Measurements from ENCODE around the gene ARHGEF28.

The ARHGEF28 gene

DNA sequence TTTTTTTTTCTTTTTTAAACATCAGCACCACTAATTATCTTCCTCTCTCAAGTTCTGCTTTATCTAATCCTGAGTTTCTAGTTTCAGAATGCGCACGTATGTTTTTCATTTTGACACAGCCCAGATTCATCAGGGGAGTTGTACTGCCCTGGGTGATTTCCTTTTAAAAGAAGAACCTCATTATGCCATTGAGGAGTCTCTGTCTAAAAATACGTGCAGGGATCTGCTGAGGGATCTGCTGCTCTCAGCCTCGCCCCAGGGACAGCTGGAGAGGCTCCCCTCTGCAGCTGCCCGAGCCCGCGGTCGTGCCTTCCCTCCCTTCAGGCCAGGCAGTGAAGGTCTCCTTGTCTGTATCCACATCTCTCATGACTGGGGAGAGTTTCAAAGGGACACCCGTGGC, 273.1 kb downstream of the ARHGEF28 start:
- no peak for DNase-seq (ENCODE audit: low read depth in 2 of 2)

DNA sequence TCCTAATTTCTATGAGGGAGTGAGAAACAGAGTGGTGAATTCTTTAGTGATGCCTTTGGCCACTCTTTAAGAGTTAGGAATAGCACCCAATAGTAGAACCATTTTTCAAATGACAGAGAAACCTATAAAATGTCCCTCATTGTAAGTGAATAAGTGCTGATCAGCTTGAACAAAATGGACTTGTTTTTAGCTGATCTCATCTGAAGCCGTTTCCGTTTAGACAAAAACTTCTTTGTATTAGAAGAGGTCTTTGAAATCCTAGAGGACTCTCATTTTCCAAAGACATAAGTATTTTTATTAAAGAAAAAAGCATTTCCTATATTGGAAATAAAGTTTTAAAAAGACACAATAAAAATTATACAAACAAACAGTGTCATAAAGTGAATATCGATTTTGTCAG, 273.9 kb downstream of the ARHGEF28 start:
- no peak for DNase-seq (ENCODE audit: low read depth in 2 of 2)

DNA sequence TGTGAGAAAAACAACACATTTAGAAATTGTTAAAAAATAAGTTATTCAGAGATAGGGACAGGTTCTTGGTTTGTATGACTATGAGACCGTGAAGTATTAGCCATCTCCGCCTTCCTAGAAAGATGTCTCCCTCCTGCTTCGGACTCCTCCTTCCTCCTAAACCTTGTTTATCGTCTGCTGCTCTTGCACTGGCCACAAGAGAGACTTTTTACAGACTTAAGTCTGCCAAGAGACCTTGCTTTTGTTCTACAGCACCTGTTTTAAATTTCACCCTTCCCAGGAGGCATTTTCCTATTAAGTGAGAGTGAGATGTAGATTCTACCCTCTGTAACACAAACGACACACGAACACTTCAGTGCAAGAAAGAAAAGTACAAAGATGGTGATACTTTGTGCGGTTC, 274.6 kb downstream of the ARHGEF28 start:
- DNase-seq (ENCODE audit: low read depth in 2 of 2), result no peak

DNA sequence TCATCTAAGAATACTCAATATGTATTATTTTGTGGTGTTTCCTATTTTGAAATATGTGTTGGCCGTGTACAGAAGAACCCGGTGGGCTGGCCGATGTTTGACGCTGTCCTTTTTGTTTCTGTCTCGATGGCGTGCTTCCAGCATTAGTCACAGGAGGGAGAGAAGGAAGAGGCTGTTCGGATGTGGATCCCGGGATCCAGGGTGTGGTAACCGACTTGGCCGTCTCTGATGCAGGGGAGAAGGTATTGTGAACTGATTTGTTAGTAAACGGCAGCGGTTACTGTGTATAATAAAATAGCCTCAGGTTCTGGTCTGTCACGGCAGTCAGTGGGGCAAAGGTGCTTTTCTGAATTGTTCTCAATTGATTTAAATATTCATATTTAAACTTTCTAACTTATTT, 275.0 kb downstream of the ARHGEF28 start:
- DNase-seq (ENCODE audit: low read depth in 2 of 2), result no peak

DNA sequence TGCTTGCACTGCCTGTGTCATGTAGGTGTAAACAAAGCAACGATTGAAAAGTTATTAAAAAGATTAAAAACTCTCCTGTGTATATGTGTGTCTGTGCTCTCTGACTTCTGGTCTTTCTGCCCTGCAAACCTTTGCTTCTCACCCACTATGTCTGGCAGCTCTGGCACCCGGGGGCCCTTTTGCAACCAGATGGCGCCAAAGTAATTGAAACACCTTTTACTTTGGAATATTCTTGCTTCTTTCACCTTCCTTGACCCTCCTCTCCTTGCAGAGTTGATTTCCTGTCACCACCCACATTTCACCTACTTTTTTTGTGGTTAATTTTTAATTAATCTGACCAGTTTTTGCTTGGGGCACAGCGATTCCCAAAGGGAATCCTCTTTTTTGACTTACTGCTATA, 275.5 kb downstream of the ARHGEF28 start:
- DNase-seq (ENCODE audit: low read depth in 2 of 2), result no peak

DNA sequence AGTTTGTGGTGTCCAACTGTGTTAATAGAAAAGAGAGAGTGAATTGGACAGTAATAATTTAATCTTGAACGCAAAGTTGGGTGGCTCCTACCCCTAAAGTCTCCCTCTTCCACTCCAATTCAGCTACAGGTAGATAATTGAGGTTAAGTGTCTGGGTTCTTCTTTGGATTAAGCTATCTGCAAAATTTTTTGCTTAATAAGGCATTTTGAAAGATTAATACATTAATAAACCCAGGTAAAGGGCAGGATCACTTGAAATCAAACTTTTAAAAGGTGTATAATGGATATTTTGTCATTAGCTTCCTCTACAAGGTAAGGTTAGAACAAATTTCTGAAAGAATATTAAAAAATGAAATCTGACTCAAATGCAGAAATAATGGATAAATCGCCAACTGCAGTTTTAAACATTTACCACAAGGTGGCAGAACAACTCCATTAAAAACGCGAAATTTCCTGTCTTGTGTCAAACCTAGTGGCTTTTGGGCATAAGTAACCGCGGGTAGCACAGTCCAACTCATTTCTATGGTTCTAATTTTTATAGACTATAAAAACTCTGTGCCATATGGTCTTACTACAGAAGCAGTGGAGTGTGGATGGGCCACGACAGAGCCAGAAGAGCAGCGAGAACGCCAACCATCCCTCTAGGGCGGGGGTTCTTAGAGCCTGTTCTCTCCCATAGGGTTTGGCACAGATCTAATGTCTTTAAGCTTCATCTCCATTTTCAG, 276.5 kb downstream of the ARHGEF28 start:
- DNase-seq (ENCODE audit: low read depth in 2 of 2), result no peak

DNA sequence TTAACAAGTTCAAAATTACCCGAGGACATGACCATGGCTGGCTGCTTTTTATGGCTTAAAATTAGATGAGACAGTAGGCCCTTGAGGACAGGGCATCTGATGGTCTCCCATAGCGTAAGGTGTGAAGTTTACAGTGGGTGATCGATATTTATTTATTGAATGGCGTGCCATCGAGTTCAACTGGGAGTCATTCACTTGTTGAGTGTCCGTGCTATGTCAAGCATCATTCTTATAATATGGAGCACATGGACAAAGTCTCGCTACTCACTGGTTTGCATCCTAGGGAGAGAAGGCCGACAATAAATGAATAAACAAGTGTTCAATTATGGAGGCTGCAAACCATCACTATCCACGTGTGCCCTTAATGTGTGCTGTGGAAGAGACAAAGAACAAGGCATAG, 277.2 kb downstream of the ARHGEF28 start:
- DNase-seq (ENCODE audit: low read depth in 2 of 2), result no peak

DNA sequence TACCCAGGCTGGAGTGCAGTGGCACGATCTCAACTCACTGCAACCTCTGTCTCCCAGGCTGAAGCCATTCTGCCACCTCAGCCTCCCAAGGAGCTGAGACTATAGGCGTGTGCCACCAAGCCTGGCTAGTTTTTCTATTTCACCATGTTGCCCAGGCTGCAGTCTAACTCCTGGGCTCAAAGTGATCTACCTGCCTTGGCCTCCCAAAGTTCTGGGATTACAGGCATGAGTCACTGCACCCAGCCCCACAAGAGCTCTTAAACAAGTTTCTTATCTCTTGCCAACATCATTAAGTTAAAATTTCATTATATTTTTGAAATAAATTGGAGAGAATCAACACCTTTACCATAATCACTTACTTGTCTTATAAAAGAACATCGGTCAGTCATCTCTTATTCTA, 280.3 kb downstream of the ARHGEF28 start:
- no peak for DNase-seq (ENCODE audit: low read depth in 2 of 2)

DNA sequence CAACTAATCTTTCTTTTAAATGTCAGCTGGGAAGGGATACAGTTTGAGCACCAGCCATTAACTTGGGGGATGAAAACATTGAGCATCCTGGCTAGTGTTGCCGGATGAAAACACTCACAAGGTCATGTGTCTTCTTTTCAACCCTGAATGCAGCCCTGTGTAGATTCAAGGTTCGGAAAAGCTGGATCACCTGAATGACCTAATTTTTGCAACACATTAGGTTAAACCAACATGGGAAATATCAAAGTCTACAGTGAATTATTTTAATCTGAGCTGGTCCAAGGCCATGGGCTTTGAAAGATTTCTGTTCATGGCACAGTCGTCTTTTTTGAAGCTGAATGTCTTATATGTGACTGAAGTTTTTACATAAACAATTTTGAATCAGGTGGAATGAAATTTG, 281.2 kb downstream of the ARHGEF28 start:
- DNase-seq (ENCODE audit: low read depth in 2 of 2), result no peak

DNA sequence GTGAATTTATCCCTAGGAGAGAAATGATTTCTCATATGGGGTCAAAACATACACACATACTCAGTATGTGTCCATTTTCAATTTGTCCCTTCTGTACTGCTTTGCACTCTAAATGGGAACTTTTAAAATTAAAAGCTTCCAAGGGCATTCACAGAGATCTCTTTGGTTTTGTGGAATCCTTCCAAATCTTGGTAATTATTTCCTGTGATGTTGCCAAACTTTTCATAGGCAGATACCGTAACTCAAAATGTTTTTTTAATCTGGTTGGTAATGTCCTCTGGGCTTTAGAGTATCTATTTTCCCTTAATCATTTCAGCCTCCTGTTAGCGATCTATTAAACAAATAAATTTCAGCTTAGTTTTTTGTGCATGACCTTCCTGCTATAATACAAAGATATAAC, 282.4 kb downstream of the ARHGEF28 start:
- DNase-seq (ENCODE audit: low read depth in 2 of 2), result no peak

DNA sequence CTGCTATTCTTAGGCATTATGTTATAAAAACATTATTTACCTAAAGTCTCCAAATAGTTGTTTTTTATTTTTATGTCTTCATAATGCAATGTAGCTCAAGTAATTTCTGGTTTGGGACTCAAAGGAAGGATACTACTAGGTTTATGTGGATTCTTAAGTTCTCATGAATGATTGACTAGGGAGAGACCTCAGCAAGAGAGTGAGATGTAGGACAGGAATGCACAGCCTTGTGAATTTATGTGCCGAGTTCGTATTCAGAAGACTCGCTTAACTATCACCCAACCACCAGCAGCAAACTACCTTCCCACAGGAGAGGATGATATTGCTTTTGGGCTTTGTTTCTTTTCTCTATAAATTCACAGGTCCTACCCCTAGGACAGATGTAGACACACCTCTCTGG, 282.9 kb downstream of the ARHGEF28 start:
- DNase-seq (ENCODE audit: low read depth in 2 of 2), result no peak

DNA sequence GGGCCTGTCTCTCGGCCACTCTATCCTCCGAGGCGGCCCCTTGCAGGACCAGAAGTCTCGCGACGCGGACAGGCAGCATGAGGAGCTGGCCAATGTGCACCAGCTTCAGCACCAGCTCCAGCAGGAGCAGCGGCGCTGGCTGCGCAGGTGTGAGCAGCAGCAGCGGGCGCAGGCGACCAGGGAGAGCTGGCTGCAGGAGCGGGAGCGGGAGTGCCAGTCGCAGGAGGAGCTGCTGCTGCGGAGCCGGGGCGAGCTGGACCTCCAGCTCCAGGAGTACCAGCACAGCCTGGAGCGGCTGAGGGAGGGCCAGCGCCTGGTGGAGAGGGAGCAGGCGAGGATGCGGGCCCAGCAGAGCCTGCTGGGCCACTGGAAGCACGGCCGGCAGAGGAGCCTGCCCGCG, 283.5 kb downstream of the ARHGEF28 start:
- no peak for DNase-seq (ENCODE audit: low read depth in 2 of 2)

DNA sequence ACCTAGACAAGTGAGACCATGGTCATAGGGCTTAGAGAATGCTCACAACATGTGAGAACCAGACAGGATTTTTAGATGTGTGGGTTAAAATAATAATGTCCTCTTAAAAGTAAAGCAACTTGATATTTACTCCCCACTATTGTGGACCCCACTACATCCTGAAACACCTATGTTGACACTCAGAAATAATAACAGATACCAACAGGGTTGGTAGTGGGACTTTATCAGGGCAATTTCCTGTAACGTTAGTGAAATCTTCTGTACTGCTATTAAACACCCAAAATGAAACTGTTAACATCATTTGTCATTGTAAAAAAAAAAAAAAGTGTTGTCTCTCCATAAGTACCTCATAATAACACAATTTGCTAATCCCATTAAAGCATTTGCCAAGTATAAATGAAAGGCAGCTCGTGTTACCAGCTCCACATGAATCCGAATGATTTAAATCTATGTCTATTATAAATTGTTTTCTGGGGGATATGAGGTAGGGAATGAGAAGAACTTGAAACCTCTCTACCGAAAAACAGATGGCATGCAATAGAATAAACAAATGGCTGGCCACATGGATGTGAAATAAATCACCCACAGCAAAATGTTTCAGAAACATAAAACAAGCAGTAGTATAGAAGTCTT, 285.9 kb downstream of the ARHGEF28 start:
- no peak for DNase-seq (ENCODE audit: low read depth in 2 of 2)

DNA sequence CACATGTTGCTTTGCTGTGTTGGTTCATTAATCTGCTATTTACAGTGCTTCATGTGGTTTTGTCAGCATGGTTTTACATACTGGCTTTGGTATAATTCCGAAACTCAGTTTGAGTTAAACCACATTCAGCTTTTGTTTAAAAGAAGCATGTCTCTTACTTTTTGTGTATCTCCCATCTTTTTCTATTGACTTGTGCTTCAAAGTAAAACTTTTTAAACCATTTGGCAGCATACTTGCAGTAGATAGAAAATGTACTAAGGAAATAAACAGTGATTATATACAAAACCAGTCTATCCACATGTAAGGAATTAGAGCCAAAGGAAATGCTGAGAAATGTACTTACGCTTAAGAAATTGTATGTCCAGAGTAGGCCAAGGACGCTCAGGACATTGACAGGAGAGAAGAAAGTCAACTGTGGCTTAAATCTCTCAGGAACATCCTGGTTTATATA, 286.9 kb downstream of the ARHGEF28 start:
- DNase-seq (ENCODE audit: low read depth in 2 of 2), result no peak

DNA sequence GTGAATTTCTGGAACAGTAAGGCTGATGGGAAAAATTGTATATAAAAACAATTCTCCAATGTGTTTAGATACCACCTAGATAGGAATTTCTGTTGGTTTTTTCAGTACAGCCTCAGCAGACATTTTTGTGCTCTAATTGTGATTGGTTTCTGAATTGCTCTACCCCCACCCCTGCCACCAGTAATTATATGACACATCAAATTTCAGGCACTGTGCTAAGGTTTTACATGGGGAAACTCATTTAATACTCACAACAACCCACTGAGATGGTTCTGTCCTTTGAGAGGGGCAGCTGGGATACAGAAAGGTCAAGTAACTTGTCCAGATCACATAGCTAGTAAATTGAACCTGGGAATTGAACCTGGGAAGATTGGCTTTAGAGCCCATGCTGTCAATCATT, 288.0 kb downstream of the ARHGEF28 start:
- DNase-seq (ENCODE audit: low read depth in 2 of 2), result no peak

DNA sequence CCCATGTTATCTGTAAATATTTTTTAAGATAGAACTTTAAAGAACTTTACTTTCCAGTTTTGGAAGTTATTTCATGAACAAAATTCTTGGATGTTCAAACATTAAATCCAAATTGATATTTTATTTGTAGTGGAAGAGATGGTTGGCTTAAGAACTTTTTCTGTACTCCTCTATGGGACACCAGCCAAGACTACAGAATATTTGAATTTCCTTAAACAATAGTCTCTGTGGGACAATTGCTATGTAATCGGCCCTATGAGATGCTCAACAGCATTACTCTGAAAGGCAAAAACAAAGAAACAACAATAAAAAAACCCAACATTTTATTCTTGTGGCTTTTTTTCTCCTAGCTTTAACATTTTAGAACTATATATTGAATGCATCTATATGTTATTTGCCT, 289.3 kb downstream of the ARHGEF28 start:
- no peak for DNase-seq (ENCODE audit: low read depth in 2 of 2)

DNA sequence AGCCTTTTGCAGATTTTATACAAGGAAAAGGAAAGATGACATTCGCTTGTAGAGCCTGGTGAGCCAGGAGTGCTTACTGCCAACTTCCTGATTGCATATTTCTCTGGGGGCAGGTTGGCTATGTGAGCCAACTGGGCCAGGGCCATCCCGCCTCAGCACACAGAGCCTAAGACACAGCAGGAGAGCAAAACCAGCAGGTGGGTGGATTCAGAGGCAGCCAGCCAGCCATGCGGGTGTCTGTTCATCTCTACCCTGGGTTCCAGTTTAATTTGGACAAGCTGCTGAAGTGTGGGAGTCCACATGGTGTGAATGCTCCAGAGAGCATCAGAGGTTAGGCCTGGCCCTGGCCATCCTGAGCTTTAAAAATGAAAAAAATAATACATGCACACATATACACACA, 291.4 kb downstream of the ARHGEF28 start:
- no peak for DNase-seq (ENCODE audit: low read depth in 2 of 2)

DNA sequence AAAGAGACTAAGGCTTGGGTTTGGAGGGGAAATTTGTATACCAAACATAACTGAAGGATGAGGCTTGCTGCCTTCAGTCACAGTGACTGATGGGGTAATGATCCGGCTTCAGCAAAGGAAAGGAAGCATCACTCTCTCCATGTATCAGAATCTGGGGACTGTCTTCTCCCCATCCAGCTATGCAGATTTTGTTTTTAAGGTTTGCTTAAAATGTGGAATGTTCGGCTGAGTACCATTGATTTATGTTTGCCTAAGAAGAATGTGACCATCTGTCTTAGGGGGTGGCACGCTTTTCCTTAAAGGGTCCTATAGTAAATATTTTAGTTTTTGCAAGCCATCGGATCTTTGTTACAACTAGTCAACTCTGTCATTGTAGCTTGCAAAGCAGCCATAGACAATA, 291.9 kb downstream of the ARHGEF28 start:
- DNase-seq (ENCODE audit: low read depth in 2 of 2), result no peak

DNA sequence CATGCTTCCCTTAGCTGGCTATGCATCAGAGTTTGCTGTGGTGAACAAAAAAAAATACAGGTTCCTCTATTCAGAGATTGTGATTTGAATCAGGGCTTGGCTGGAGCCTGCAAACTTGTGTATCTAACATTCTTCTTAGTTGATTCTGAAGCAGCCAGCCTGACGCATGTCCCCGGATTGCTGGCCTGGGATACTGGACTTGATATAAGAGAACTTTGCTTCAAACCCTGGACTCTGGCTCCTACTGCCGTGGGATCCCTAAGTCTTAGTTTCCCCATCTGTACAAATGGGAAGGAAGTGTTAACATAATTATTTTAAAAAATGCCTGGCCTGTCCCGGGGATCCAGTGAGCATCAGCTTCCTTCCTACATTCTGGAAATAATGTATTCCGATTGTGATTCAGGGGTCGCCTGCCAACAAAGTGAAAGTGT, 292.8 kb downstream of the ARHGEF28 start:
- no peak for DNase-seq (ENCODE audit: low read depth in 2 of 2)

DNA sequence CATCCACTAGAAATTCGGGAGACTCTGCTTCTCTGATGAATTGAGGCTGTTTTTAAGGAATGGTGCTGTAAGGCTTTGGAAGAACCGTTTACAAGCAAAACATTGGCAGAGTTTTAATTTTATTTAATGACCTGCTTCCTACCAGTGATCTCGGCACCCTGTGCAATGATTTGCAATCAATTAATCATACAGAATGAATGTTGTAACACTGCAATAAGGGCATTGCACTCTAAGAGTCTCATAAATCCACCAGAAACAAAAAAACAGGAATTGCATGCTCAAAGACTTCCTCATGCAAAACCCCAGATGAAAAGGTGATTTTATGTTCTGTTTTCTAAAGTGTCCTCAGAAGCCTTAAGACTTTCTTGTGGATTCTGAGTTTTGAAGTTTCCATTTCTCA, 295.7 kb downstream of the ARHGEF28 start:
- DNase-seq (ENCODE audit: low read depth in 2 of 2), result no peak

DNA sequence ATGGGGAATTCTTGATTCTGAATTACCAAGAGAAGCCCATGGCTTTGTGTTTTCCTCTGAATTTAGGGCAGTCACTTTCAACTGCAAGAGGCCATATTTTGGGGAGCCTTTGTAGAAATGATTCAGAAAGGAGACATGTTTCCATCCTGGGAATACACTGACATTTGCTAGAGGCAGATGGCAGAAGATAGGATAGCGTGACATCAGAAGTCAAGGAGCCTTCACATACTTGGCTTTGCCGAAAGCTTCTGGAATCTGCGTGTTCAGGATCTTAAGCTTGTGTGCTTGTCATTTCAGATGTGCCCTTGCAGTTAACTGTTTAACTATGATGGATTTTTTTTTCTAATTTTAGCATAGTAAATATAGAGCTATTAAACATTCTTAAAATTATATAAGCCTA, 296.2 kb downstream of the ARHGEF28 start:
- DNase-seq (ENCODE audit: low read depth in 2 of 2), result no peak

DNA sequence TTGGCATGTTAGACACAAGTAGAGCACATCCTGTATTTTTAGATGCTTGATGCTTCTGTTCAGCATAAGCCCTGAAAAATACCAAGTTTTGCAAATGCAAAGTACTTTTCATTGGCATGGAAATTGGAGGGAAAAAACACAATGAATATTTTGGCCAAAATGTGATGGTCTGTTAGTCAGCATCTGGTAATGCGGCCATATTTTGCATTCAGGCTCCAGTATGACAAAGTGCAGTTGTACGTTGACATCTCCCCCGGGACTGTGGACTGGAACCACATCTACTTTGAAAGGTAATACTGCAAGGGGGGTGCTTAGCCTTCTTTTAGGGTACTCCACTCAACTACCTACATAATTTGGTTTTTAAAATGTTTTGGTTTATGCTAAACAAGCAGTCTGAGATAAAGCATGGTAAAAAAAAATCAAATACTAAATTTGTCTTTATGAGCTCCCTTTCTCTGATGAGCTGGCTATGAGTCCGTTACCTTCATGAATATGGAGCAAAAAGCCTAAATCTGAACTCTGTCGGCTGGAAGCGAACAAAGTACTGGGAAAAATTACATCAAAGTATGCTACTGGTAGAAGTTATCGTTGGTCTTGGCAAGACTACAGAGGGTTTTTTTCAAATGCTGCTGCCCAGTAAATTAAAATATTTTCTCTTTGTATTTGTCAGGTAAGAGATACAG, 297.0 kb downstream of the ARHGEF28 start:
- no peak for DNase-seq (ENCODE audit: low read depth in 2 of 2)

DNA sequence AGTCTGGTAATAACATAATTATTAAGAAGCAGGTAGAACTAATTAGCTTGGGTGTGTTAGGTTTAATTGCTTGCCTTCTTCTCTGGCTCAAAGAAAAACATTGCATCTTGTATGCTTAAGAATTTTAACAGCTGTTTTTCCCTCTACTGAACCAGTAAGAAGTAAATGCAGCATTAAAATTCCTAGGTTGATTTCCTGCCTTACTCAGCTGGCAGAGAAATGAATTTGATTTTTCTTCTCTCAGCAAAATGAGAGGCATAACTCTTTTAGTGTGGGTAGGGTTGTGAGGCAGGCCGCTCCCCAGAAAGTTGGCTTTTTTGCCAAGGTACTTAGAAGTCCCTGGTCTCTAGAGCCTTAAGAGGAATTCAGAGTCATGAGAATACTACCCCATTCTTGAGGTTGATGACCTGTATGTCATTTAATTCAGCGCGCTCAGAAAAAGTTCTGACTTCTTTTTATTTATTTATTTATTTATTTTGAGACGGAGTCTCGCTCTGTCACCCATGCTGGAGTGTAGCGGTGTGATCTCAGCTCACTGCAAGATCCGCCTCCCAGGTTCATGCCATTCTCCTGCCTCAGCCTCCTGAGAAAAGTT, 302.6 kb downstream of the ARHGEF28 start:
- DNase-seq (ENCODE audit: low read depth in 2 of 2), result no peak
